PC-9 (cell line): Measurements from ENCODE around the gene RPL13A.

ENCODE experiments used
- CTCF ChIP-seq: fragments of 200-600 bp; sonication (generic); conservative IDR thresholded peaks from 2 replicates; pipeline ENCODE4 v1.6.1; 2017; ENCODE audit warnings: mixed run types, antibody characterized with exemption, mild to moderate bottlenecking, moderate library complexity
- EZH2 ChIP-seq: fragments of 200-600 bp; sonication (generic); IDR thresholded peaks from 2 replicates; pipeline ENCODE4 v1.8.0; 2017; ENCODE audit warnings: antibody characterized with exemption, low read depth

- no peak for TF ChIP-seq CTCF
- no peak for TF ChIP-seq EZH2
Measured at GRCh38 chr19:49440439-49441209, 46.8 kb upstream of the RPL13A start.
